Stomach (tissue), 9 donors: ENCODE data around the gene GPX7. TPM values are rescaled to one million over a fixed set of nuclear protein-coding genes. Genes with fewer than 3 reads are reported as not detected.
A peak's percentile ranks its signal among the peaks of the same experiment; 100 is the strongest.

Experiments used
- DNase-seq, 2 donors: peaks; one replicate each; pipeline versions ENCODE4 v3.0.0 to v3.0.0-alpha.2; 2013 to 2019
- H3K27ac ChIP-seq, 5 donors: fragments of 200-600 bp in 4 of 5; sonication (generic) in 4 of 5; one replicate each; pipeline ENCODE4 v1.5.1; 2013 to 2019; ENCODE audit warnings: mild to moderate bottlenecking in 1 of 5, moderate library complexity in 1 of 5
- H3K27me3 ChIP-seq, 3 donors: fragments of 200-600 bp; sonication (generic); one replicate each; pipeline ENCODE4 v1.5.1; 2017 to 2019; ENCODE audit warnings: mixed run types in 1 of 3
- H3K36me3 ChIP-seq, 4 donors: fragments of 200-600 bp; sonication (generic); 1 replicate in 3 of 4; 2 replicates in 1 of 4; pipeline ENCODE4 v1.5.1; 2016 to 2019
- H3K4me1 ChIP-seq, 4 donors: fragments of 200-600 bp; sonication (generic); one replicate each; pipeline ENCODE4 v1.5.1; 2016 to 2019
- H3K4me3 ChIP-seq, 4 donors: fragments of 200-600 bp; sonication (generic) in 3 of 4; one replicate each; pipeline ENCODE4 v1.5.1; 2016 to 2019; ENCODE audit warnings: mild to moderate bottlenecking in 1 of 4
- H3K9me3 ChIP-seq, 4 donors: fragments of 200-600 bp; sonication (generic); one replicate each; pipeline ENCODE4 v1.5.1; 2016 to 2019
- EP300 ChIP-seq: sonication (generic); formaldehyde crosslinking; IDR thresholded peaks from one replicate; pipeline ENCODE4 v1.6.1; 2017; ENCODE audit warnings: antibody characterized with exemption
- POLR2A ChIP-seq, 4 donors: fragments of 450-650 bp; IDR thresholded peaks; one replicate each; pipeline ENCODE4 v1.6.1; 2016; ENCODE audit warnings: antibody characterized with exemption in 4 of 4, control low read depth in 2 of 4, mild to moderate bottlenecking in 1 of 4, moderate library complexity in 1 of 4
- POLR2AphosphoS5 ChIP-seq, 3 donors: sonication (generic); formaldehyde crosslinking; IDR thresholded peaks; one replicate each; pipeline ENCODE4 v1.6.1; 2016; ENCODE audit warnings: antibody characterized with exemption in 3 of 3
- WGBS, 5 donors: extraction: QIAGEN DNeasy Blood & Tissue Kit in 3 of 5; methylation state at CpG; one replicate each; pipeline versions ENCODE4 v1.1.5 to v1.1.7; 2013 to 2018; 5-methylcytosine and 5-hydroxymethylcytosine counted together
- intact Hi-C: fragments of 100-400 bp; cut with DNase I; formaldehyde crosslinking; loops from one replicate; pipeline ENCODE4 v1.15.1; 2023; ENCODE audit warnings: low total_unique reads
- polyA plus RNA-seq, 3 donors: library from polyadenylated mRNA; stranded (reverse); fragments of 200-250 nt; gene quantifications; one replicate each; pipeline ENCODE4 v1.2.3, GENCODE V29; 2013
- total RNA-seq, 5 donors: library from RNA; depleted of rRNA; stranded (reverse); fragments of >200 nt; gene quantifications; one replicate each; pipeline versions ENCODE4 v1.1.0 to v1.2.3, GENCODE V29; 2014 to 2016
- TF ChIP-seq, protein P1 (sequence below), 7 experiments: fragments of 450-650 bp in 4 of 7; fragments of 200-600 bp in 3 of 7; sonication (generic) in 3 of 7; IDR thresholded peaks; one replicate each; pipeline ENCODE4 v1.5.1; 2016 to 2019; ENCODE audit warnings: antibody characterized with exemption in 7 of 7, control low read depth in 2 of 7, mild to moderate bottlenecking in 1 of 7
- donor health status: healthy with polysubstance abuse.
- donor health status: Bipolar disorder and iron deficiency.
- donor health status: healthy.

The GPX7 gene
- total and polyA plus RNA-seq, 8 donors = 0.87 to 57.6 (median 7.0) TPM; not detected in 1

DNA sequence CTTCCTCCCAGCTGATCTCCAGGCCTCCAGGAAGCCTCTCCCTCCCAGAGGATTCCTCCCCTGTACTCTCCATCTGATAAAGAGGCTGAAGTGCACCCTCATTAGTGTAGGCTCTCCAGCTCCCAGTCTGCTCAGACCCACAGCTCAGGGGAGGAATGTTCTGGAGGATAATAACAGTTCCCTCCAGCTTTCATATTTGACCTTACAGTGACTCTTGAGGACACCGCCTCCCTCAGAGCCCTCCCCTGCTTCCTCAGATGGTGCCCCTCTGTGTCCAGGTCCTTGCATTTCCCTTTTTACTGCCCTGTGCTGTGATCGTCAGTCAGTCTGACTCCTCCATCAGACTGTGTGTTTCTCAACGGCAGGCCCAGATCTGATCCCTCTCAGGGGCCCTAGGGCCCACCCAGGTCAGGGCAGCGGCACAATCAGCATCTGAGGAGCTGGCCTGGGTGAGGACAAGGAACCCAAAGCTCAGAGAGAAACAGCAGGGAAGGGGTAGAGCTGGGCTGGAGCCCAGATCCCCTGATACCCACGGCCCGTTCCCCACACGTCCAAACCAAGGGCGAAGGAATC, 29.7 kb downstream of the GPX7 start:
- DNase-seq = peak in 1 of 2 donors; percentile 16
- H3K27me3 ChIP-seq = peaks cover 0 to 49% (median 24%) of the 10 kb centered on the region in 3 donors
- H3K9me3 ChIP-seq = no peaks in the 10 kb centered on the region
- intact Hi-C loops = no loop called here
- TF ChIP-seq, protein P1, sequence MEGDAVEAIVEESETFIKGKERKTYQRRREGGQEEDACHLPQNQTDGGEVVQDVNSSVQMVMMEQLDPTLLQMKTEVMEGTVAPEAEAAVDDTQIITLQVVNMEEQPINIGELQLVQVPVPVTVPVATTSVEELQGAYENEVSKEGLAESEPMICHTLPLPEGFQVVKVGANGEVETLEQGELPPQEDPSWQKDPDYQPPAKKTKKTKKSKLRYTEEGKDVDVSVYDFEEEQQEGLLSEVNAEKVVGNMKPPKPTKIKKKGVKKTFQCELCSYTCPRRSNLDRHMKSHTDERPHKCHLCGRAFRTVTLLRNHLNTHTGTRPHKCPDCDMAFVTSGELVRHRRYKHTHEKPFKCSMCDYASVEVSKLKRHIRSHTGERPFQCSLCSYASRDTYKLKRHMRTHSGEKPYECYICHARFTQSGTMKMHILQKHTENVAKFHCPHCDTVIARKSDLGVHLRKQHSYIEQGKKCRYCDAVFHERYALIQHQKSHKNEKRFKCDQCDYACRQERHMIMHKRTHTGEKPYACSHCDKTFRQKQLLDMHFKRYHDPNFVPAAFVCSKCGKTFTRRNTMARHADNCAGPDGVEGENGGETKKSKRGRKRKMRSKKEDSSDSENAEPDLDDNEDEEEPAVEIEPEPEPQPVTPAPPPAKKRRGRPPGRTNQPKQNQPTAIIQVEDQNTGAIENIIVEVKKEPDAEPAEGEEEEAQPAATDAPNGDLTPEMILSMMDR (IDR thresholded peaks at IDR 0.05) = no peak
- TF ChIP-seq EP300 (no peak), POLR2A (IDR thresholded peaks at IDR 0.05) (no peak), POLR2AphosphoS5 (IDR thresholded peaks at IDR 0.05) (no peak)
- H3K4me3 ChIP-seq = peak overlapping the region in 1 of 4 donors; percentile 53
- H3K36me3 ChIP-seq = no peaks in the 10 kb centered on the region
- 68 to 88% (median 84%) methylated on average over 7 to 8 of the region's 8 CpGs for WGBS, 5 donors
- H3K4me1 ChIP-seq = peaks cover 10 to 29% (median 15%) of the 10 kb centered on the region in 4 donors
- H3K27ac ChIP-seq = no peak overlapping the region

DNA sequence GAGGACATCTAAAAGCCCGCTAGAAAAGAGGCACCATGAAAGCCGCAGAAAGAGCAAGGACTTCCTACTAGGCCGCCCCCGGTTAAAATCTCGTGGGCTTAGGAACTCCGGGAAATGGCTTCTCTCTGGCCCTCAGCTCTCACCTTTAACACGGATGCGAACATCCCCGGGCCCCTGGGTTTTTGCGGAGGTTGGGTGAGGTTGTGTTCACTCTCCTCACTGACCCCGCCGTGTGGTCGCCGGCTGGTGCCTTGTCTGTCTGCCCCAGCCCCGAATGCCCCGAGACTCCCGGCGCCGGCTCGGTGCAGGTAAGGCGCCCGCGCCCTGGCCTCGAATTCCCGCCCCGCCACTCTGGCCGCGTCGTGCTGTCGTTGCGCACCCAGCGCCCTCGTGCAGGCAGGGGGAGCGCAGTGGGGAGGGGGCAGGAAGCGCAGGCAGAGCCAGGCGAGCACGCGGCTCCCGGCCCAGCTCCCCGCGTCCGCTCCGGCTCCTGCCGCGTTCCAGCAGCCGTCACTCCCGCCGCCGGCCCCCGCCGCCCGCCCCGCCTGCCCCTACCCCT, 30.6 kb downstream of the GPX7 start, which contains the start of gene SHISAL2A:
TSS of gene SHISAL2A (plus strand) at position 437 of the 559 bp plus-strand sequence. CDS start 326 bp downstream, outside the sequence.
- Histone ChIP-seq H3K36me3 (no peaks in the 10 kb centered on the region), H3K9me3 (no peaks in the 10 kb centered on the region), H3K27ac (peak within 1 kb of the TSS; percentile 48 to 74 (median 48)), H3K27me3 (peaks cover 0 to 49% (median 24%) of the 10 kb centered on the region in 3 donors), H3K4me3 (peak within 1 kb of the TSS; percentile 50 to 54 (median 52)), H3K4me1 (peaks cover 10 to 30% (median 15%) of the 10 kb centered on the region in 4 donors)
- DNase-seq = peak; percentile 41 to 87
- TF ChIP-seq POLR2AphosphoS5 (IDR thresholded peaks at IDR 0.05) = no peak
- TF ChIP-seq POLR2A (IDR thresholded peaks at IDR 0.05) = no peak
- TF ChIP-seq EP300 = no peak
- TF ChIP-seq, protein P1 (IDR thresholded peaks at IDR 0.05) = no peak
- intact Hi-C loops = no loop called here
- WGBS, 5 donors = 7 to 62% (median 12%) methylated on average over 6 to 53 of the region's 53 CpGs

DNA sequence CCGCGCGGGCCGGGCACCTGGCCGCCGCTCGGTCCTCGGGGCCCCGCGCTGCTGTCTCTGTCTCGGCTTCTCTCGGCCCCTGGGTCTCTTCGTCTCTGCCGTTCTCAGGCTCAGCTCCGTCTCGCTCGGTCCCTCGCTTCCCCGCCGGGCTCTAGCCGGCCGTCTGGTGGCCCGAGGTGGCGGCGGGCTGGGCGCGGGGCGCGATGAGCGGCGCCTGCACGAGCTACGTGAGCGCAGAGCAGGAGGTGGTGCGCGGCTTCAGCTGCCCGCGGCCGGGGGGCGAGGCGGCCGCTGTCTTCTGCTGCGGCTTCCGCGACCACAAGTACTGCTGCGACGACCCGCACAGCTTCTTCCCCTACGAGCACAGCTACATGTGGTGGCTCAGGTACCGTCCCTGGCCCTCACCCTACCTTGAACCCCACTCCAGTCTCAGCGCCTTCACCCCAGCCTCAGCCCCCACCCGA, 31.2 kb downstream of the GPX7 start:
- TF ChIP-seq EP300 = no peak
- TF ChIP-seq POLR2A (IDR thresholded peaks at IDR 0.05) = no peak
- no peak for TF ChIP-seq POLR2AphosphoS5 (IDR thresholded peaks at IDR 0.05)
- TF ChIP-seq, protein P1 (IDR thresholded peaks at IDR 0.05) = no peak
- Histone ChIP-seq H3K36me3 (no peaks in the 10 kb centered on the region), H3K27me3 (peaks cover 0 to 49% (median 24%) of the 10 kb centered on the region in 3 donors), H3K9me3 (no peaks in the 10 kb centered on the region), H3K27ac (peak overlapping the region; percentile 48 to 74 (median 48)), H3K4me3 (peak overlapping the region; percentile 50 to 54 (median 52)), H3K4me1 (peaks cover 10 to 33% (median 15%) of the 10 kb centered on the region in 4 donors)
- WGBS, 5 donors = 4 to 29% (median 6%) methylated on average over 2 to 49 of the region's 52 CpGs
- DNase-seq = peak in 1 of 2 donors; percentile 68
- intact Hi-C loops = no loop called here

DNA sequence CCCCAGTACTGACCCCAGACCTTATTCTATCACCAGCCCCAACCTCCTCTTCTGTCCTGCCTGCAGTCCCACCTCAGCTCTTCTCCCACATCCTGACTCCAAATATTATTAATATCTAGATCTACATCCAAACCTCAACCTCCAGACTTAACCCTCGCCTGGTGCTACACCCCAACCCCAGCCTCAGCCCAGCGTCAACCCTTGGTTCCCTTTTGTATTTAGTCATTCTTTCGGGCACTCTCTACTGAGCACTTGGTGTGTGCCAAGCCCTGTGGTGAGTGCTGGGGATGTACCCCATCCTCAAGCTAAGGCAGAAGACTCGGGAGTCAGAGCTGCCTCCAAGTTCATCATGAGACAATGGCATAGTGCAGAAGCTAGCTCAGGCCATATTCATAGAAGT, 31.9 kb downstream of the GPX7 start:
- peaks cover 0 to 48% (median 24%) of the 10 kb centered on the region in 3 donors for H3K27me3 ChIP-seq
- H3K36me3 ChIP-seq = no peaks in the 10 kb centered on the region
- no peak for TF ChIP-seq POLR2AphosphoS5 (IDR thresholded peaks at IDR 0.05)
- no peak for TF ChIP-seq POLR2A (IDR thresholded peaks at IDR 0.05)
- no peak for TF ChIP-seq EP300
- TF ChIP-seq, protein P1 (IDR thresholded peaks at IDR 0.05) = no peak
- peak overlapping the region in 1 of 5 donors; percentile 48 for H3K27ac ChIP-seq
- H3K4me3 ChIP-seq = no peak overlapping the region
- H3K9me3 ChIP-seq = no peaks in the 10 kb centered on the region
- DNase-seq = no peak
- WGBS, 5 donors = 83 to 92% (median 91%) methylated on average over 4 of the region's 4 CpGs
- intact Hi-C loops = no loop called here
- peaks cover 10 to 32% (median 14%) of the 10 kb centered on the region in 4 donors for H3K4me1 ChIP-seq
